ENCODE results near the gene OGFR. TPM values are rescaled to one million over a fixed set of nuclear protein-coding genes. Genes with fewer than 3 reads are reported as not detected.
A peak's percentile ranks its signal among the peaks of the same experiment; 100 is the strongest.

The OGFR gene
- total RNA-seq, 1 experiment from 2014 or later: 46.1 TPM

DNA sequence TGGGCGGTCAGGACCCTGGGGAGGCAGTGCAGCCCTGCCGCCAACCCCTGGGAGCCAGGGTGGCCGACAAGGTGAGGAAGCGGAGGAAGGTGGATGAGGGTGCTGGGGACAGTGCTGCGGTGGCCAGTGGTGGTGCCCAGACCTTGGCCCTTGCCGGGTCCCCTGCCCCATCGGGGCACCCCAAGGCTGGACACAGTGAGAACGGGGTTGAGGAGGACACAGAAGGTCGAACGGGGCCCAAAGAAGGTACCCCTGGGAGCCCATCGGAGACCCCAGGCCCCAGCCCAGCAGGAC, 8.2 kb downstream of the OGFR start:
- Histone ChIP-seq H3K9me3 (ENCODE audit: low read depth, low read length, poor library complexity, severe bottlenecking) (no peaks in the 10 kb centered on the region), H3K27me3 (replicated peaks; ENCODE audit: insufficient read depth, low read depth, low read length, poor library complexity) (peaks cover 2% of the 10 kb centered on the region), H3K4me1 (ENCODE audit: insufficient read depth, low read length, poor library complexity, severe bottlenecking) (peaks cover 20% of the 10 kb centered on the region), H3K36me3 (ENCODE audit: insufficient read depth, low read length, poor library complexity, severe bottlenecking) (peaks cover 40% of the 10 kb centered on the region), H3K4me3 (ENCODE audit: low read depth, low read length, poor library complexity, severe bottlenecking) (no peak overlapping the region), H3K27ac (ENCODE audit: low read depth, low read length, poor library complexity, severe bottlenecking) (no peak overlapping the region)
- DNase-seq (ENCODE audit: low spot score): no peak
- BruUV-seq (replicated peaks): TSS peak; percentile 72
- ChIA-PET CTCF (no interaction called here), POLR2A (ENCODE audit: low non-redundant PET) (no interaction called here)
- TF ChIP-seq EZH2 (IDR thresholded peaks at IDR 0.05; ENCODE audit: borderline replicate concordance, low read depth, low read length, poor library complexity, severe bottlenecking): no peak
- TF ChIP-seq, protein P1, sequence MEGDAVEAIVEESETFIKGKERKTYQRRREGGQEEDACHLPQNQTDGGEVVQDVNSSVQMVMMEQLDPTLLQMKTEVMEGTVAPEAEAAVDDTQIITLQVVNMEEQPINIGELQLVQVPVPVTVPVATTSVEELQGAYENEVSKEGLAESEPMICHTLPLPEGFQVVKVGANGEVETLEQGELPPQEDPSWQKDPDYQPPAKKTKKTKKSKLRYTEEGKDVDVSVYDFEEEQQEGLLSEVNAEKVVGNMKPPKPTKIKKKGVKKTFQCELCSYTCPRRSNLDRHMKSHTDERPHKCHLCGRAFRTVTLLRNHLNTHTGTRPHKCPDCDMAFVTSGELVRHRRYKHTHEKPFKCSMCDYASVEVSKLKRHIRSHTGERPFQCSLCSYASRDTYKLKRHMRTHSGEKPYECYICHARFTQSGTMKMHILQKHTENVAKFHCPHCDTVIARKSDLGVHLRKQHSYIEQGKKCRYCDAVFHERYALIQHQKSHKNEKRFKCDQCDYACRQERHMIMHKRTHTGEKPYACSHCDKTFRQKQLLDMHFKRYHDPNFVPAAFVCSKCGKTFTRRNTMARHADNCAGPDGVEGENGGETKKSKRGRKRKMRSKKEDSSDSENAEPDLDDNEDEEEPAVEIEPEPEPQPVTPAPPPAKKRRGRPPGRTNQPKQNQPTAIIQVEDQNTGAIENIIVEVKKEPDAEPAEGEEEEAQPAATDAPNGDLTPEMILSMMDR (conservative IDR thresholded peaks at IDR 0.05; ENCODE audit: low read depth, low read length): no peak
- intact Hi-C loops (cut with micrococcal nuclease; ENCODE audit: unreplicated experiment): no loop called here

DNA sequence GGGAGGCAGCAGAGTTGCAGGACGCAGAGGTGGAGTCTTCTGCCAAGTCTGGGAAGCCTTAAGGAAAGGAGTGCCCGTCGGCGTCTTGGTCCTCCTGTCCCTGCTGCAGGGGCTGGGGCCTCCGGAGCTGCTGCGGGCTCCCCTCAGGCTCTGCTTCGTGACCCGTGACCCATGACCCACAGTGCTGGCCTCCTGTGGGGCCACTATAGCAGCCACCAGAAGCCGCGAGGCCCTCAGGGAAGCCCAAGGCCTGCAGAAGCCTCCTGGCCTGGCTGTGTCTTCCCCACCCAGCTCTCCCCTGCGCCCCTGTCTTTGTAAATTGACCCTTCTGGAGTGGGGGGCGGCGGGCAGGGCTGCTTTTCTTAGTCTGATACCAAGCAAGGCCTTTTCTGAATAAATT, 9.0 kb downstream of the OGFR start:
- intact Hi-C loops (cut with micrococcal nuclease; ENCODE audit: unreplicated experiment): no loop called here
- no peak for DNase-seq (ENCODE audit: low spot score)
- H3K27me3 ChIP-seq (replicated peaks; ENCODE audit: insufficient read depth, low read depth, low read length, poor library complexity): peaks cover 2% of the 10 kb centered on the region
- H3K4me3 ChIP-seq (ENCODE audit: low read depth, low read length, poor library complexity, severe bottlenecking): no peak overlapping the region
- no peak overlapping the region for H3K27ac ChIP-seq (ENCODE audit: low read depth, low read length, poor library complexity, severe bottlenecking)
- H3K9me3 ChIP-seq (ENCODE audit: low read depth, low read length, poor library complexity, severe bottlenecking): no peaks in the 10 kb centered on the region
- CTCF ChIA-PET: interaction anchor here (0.7 kb wide), 1 partner anchor 8 kb away, joined by 4 read pairs; no protein-coding TSS in a partner anchor
- no peak for TF ChIP-seq EZH2 (IDR thresholded peaks at IDR 0.05; ENCODE audit: borderline replicate concordance, low read depth, low read length, poor library complexity, severe bottlenecking)
- TF ChIP-seq, protein P1 (conservative IDR thresholded peaks at IDR 0.05; ENCODE audit: low read depth, low read length): no peak
- H3K4me1 ChIP-seq (ENCODE audit: insufficient read depth, low read length, poor library complexity, severe bottlenecking): peaks cover 25% of the 10 kb centered on the region
- peaks cover 34% of the 10 kb centered on the region for H3K36me3 ChIP-seq (ENCODE audit: insufficient read depth, low read length, poor library complexity, severe bottlenecking)
- BruUV-seq (replicated peaks): no TSS peak
- POLR2A ChIA-PET (ENCODE audit: low non-redundant PET): no interaction called here

DNA sequence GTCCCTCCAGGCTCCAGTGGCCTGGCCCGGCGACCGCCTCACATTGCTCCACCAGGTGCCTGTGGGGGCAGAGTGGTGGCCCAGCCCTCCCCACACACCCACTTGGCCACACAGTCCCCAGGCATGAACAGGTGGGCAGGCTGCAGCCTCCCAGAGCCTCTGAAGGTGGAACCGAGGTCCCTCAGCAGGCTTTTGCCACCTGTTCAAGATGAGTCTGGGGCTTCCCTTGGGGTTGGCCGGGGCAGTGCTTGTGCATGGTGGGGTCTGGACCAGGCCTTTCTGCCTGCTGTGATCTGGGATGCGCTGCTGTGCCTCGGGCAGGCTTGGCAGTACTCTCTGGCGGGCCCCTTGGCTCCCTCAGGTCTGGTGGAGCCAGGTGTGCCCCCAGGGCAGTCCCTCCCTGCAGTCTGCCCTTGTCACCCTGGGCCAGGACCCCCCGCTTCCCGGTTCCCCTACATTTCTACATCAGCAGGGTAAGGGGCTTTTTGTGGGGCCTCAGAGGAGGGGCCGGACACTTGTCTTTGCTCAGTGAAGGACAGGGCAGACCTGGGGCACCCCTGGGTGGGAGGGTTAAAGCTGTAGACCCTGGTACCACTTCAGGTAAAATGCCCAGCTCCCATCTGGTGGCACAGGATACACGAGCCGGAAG, 9.5 kb downstream of the OGFR start:
- no peak overlapping the region for H3K27ac ChIP-seq (ENCODE audit: low read depth, low read length, poor library complexity, severe bottlenecking)
- BruUV-seq (replicated peaks): no TSS peak
- H3K4me3 ChIP-seq (ENCODE audit: low read depth, low read length, poor library complexity, severe bottlenecking): no peak overlapping the region
- peaks cover 31% of the 10 kb centered on the region for H3K4me1 ChIP-seq (ENCODE audit: insufficient read depth, low read length, poor library complexity, severe bottlenecking)
- H3K36me3 ChIP-seq (ENCODE audit: insufficient read depth, low read length, poor library complexity, severe bottlenecking): peaks cover 28% of the 10 kb centered on the region
- CTCF ChIA-PET: interaction anchor here (0.7 kb wide), 1 partner anchor 9 kb away, joined by 4 read pairs; no protein-coding TSS in a partner anchor
- peaks cover 2% of the 10 kb centered on the region for H3K27me3 ChIP-seq (replicated peaks; ENCODE audit: insufficient read depth, low read depth, low read length, poor library complexity)
- intact Hi-C loops (cut with micrococcal nuclease; ENCODE audit: unreplicated experiment): no loop called here
- POLR2A ChIA-PET (ENCODE audit: low non-redundant PET): no interaction called here
- TF ChIP-seq, protein P1 (conservative IDR thresholded peaks at IDR 0.05; ENCODE audit: low read depth, low read length): no peak
- TF ChIP-seq EZH2 (IDR thresholded peaks at IDR 0.05; ENCODE audit: borderline replicate concordance, low read depth, low read length, poor library complexity, severe bottlenecking): no peak
- no peak for DNase-seq (ENCODE audit: low spot score)
- no peaks in the 10 kb centered on the region for H3K9me3 ChIP-seq (ENCODE audit: low read depth, low read length, poor library complexity, severe bottlenecking)
